Peyer's patch (tissue), 4 donors: Measurements from ENCODE around the gene MAMSTR.

Experiments used
- POLR2A ChIP-seq, 2 donors: fragments of 450-650 bp; IDR thresholded peaks; one replicate each; pipeline ENCODE4 v1.5.1; 2017; ENCODE audit warnings: antibody characterized with exemption in 2 of 2, mild to moderate bottlenecking in 2 of 2, moderate library complexity in 2 of 2
- TF ChIP-seq, protein P1 (sequence below), 6 experiments: fragments of 450-650 bp in 4 of 6; fragments of 200-600 bp in 2 of 6; sonication (generic) in 1 of 6; IDR thresholded peaks; one replicate each; pipeline ENCODE4 v1.5.1; 2017 to 2019; ENCODE audit warnings: antibody characterized with exemption in 6 of 6, mild to moderate bottlenecking in 3 of 6, moderate library complexity in 1 of 6

DNA sequence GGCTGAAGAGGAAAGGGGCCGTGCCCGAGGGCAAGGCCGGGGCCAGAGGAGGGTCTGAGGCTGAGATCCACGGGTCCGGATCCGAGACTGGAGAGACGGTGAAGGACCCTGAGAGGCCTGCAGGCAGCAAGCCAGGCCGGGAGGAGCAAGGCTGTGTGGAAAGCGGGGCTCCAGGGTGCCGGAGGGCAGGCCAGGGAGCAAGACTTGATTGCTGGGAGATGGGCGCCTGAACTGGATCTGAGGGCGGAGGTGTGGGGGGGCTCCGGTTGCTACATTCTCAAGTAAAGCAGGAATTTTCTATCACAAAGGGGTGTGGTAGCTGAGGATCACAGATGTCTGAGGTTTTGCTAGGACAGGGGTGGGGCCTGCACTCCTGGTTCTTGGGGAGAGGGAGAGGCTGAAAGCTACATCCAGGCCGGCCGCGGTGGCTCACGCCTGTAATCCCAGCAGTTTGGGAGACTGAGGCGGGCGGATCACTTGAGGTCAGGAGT, 3.8 kb downstream of the MAMSTR start:
- TF ChIP-seq, protein P1, sequence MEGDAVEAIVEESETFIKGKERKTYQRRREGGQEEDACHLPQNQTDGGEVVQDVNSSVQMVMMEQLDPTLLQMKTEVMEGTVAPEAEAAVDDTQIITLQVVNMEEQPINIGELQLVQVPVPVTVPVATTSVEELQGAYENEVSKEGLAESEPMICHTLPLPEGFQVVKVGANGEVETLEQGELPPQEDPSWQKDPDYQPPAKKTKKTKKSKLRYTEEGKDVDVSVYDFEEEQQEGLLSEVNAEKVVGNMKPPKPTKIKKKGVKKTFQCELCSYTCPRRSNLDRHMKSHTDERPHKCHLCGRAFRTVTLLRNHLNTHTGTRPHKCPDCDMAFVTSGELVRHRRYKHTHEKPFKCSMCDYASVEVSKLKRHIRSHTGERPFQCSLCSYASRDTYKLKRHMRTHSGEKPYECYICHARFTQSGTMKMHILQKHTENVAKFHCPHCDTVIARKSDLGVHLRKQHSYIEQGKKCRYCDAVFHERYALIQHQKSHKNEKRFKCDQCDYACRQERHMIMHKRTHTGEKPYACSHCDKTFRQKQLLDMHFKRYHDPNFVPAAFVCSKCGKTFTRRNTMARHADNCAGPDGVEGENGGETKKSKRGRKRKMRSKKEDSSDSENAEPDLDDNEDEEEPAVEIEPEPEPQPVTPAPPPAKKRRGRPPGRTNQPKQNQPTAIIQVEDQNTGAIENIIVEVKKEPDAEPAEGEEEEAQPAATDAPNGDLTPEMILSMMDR (IDR thresholded peaks at IDR 0.05) = no peak
- no peak for TF ChIP-seq POLR2A (IDR thresholded peaks at IDR 0.05)
